ENCODE data around the gene CCDC192. TPM values are rescaled to one million over a fixed set of nuclear protein-coding genes. Genes with fewer than 3 reads are reported as not detected.
"Not testable (repeated sequence)": the region's sequence is repeated elsewhere in the genome, so short reads cannot be mapped to it uniquely, and the experiment has no call there.

Gene CCDC192
- total RNA-seq, 2 experiments from 2014 or later, result not detected

DNA sequence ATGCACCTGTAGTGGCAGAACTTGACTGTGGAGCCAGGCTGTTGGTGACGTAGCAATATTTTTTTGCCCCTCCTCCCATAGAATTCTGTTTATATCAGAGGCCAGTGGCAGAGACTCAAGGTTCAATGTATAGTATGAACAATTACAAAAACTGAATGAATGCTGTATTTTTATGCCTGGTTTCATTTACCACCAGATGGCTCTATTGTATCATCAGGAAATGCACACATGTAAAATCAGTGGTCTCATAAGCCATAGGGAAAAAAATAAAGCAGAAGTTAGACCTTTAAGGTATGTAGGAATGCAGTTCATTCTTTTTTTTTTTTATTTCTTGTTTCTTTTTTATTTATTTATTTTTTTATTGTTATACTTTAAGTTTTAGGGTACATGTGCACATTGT, 43.6 kb downstream of the CCDC192 start:
- intact Hi-C loops (cut with DNase I, micrococcal nuclease), result loop anchor here (1.0 to 10.0 kb wide), 3 partner anchors 454 to 928 kb away; no protein-coding TSS in a partner anchor
- no peaks in the 10 kb centered on the region for H3K9me3 Mint-ChIP-seq (ENCODE audit: low read depth)
- DNase-seq (no peak), ATAC-seq (no peak)
- POLR2A ChIA-PET, result no interaction called here
- H3K36me3 Mint-ChIP-seq (ENCODE audit: low read depth), result no peaks in the 10 kb centered on the region
- CTCF ChIA-PET, result no interaction called here
- peaks cover 9% of the 10 kb centered on the region for H3K27me3 Mint-ChIP-seq
- no peaks in the 10 kb centered on the region for H3K4me1 Mint-ChIP-seq
- no peak overlapping the region for H3K4me3 Mint-ChIP-seq
- no peak overlapping the region for H3K27ac Mint-ChIP-seq

DNA sequence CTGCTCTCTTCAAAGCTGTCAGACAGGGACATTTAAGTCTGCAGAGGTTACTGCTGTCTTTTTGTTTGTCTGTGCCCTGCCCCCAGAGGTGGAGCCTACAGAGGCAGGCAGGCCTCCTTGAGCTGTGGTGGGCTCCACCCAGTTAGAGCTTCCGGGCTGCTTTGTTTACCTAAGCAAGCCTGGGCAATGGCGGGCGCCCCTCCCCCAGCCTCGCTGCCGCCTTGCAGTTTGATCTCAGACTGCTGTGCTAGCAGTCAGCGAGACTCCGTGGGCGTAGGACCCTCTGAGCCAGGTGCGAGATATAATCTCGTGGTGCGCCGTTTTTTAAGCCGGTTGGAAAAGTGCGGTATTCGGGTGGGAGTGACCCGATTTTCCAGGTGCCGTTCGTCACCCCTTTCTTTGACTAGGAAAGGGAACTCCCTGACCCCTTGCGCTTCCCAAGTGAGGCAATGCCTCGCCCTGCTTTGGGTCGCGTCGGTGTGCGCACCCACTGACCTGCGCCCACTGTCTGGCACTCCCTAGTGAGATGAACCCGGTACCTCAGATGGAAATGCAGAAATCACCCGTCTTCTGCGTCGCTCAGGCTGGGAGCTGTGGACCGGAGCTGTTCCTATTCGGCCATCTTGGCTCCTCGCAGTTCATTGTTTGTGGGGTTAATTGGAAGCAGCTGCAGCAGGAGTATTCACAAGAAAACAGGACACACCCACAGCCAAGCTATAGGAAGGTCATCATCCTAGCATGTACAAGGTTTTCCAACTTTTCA, 49.5 kb downstream of the CCDC192 start:
- H3K4me1 Mint-ChIP-seq; H3K9me3 Mint-ChIP-seq (ENCODE audit: low read depth); H3K36me3 Mint-ChIP-seq (ENCODE audit: low read depth); DNase-seq; POLR2A ChIA-PET; H3K27ac Mint-ChIP-seq; H3K4me3 Mint-ChIP-seq; ATAC-seq; H3K27me3 Mint-ChIP-seq: not testable (repeated sequence)
- CTCF ChIA-PET, result interaction anchor here (0.6 kb wide), 1 partner anchor 161 kb away, joined by 3 read pairs; no protein-coding TSS in a partner anchor
- intact Hi-C loops (cut with DNase I, micrococcal nuclease), result loop anchor here in 1 of 2 experiments (10.0 kb wide), 2 partner anchors 188 to 332 kb away; partner anchors contain the start of gene SLC12A2

DNA sequence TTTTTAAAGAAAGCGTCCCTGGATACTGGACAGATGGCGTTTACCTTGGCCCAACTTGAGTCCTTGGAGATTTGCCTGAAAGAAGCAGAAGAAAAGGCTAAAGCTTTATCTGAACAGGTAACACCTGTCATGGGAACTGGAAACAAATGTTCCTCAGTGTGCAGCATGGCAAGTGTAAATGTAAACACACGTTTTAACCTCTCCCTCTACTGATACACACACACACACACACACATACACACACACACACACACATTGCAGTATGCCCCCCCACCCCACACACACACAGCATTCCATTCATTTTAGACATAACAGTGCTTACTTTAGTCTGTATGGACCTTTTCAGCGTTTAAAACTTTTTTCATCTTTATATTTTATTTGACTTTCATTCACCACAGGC, 51.1 kb downstream of the CCDC192 start:
- H3K36me3 Mint-ChIP-seq (ENCODE audit: low read depth), result no peaks in the 10 kb centered on the region
- ATAC-seq, result no peak
- no peak overlapping the region for H3K4me3 Mint-ChIP-seq
- no peak overlapping the region for H3K27ac Mint-ChIP-seq
- H3K9me3 Mint-ChIP-seq (ENCODE audit: low read depth), result no peaks in the 10 kb centered on the region
- no peaks in the 10 kb centered on the region for H3K27me3 Mint-ChIP-seq
- H3K4me1 Mint-ChIP-seq, result no peaks in the 10 kb centered on the region
- DNase-seq, result no peak
- intact Hi-C loops (cut with DNase I, micrococcal nuclease), result loop anchor here in 1 of 2 experiments (10.0 kb wide), 2 partner anchors 189 to 331 kb away; partner anchors contain the start of gene SLC12A2
- POLR2A ChIA-PET, result no interaction called here
- CTCF ChIA-PET, result interaction anchor here (0.7 kb wide), 1 partner anchor 99 kb away, joined by 3 read pairs; no protein-coding TSS in a partner anchor

DNA sequence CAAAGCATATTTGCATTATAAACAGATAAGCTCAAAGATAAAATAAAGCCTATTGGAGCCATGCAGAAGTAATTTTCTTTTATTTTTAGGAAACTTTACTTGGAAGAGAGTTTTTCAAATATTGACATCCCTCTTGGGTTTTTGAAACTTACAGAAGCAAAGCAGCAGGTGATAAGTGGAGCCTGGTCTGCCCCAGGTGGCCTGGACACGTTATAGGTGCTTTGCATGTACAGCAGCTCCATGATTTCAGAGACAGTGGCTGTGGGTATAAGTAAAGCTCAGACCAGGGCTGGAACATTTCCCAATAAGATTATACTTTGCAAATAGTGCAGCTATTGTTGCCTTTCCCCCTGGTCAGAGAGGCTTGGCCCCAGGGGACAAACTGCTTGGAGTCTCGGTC, 51.5 kb downstream of the CCDC192 start:
- no peak overlapping the region for H3K27ac Mint-ChIP-seq
- ChIA-PET POLR2A (no interaction called here), CTCF (no interaction called here)
- H3K4me1 Mint-ChIP-seq, result no peaks in the 10 kb centered on the region
- intact Hi-C loops (cut with DNase I, micrococcal nuclease), result loop anchor here in 1 of 2 experiments (10.0 kb wide), 2 partner anchors 190 to 330 kb away; partner anchors contain the start of gene SLC12A2
- ATAC-seq (no peak), DNase-seq (no peak)
- no peaks in the 10 kb centered on the region for H3K9me3 Mint-ChIP-seq (ENCODE audit: low read depth)
- no peaks in the 10 kb centered on the region for H3K36me3 Mint-ChIP-seq (ENCODE audit: low read depth)
- H3K27me3 Mint-ChIP-seq, result no peaks in the 10 kb centered on the region
- no peak overlapping the region for H3K4me3 Mint-ChIP-seq

DNA sequence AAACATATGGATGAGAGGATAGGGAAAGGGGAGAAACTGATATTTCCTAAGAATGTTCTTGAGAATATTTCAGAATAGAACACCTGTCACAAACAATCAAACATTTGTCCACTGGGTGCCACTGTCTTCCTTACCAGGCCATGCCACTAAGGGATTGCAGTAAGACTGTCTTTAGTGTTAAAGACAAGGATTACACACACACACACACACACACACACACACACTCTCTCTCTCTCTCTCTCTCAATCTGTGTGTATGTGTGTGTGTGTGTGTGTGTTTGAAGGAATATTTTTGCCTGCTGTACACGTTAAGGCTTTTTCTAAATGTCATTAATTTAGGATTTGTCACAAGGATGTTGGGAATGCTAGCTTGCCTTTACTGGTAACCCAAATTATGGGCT, 54.4 kb downstream of the CCDC192 start:
- H3K27ac Mint-ChIP-seq, result no peak overlapping the region

DNA sequence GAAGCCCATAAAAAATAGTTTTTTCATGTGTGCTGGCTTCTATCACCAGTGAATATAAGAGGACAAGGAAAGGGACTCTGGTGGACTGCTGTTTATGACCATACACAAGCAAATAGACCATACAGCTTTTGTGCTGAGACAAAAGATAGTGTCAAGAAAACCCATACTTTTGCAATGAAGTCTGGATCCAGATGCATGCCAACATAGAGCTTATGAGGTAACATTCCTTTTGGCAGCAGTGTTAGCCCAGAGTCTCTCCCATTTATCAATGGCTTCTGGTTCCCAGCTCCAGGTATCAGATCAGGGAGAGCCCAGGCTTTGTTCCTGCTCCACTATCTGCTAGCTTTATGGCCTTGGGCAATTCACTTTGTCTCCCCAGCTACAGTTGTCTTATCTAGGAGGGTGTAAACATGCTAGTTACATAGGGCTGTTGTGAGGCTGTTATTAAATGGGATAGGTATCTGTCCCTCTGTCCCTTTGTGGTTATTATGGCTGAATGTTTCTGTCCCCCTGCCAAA, 55.6 kb downstream of the CCDC192 start:
- POLR2A ChIA-PET, result no interaction called here
- intact Hi-C loops (cut with DNase I, micrococcal nuclease), result loop anchor here in 1 of 2 experiments (10.0 kb wide), 2 partner anchors 194 to 326 kb away; partner anchors contain the start of gene SLC12A2
- no peak overlapping the region for H3K27ac Mint-ChIP-seq
- no peak for ATAC-seq
- DNase-seq, result no peak
- H3K27me3 Mint-ChIP-seq, result no peaks in the 10 kb centered on the region
- no peaks in the 10 kb centered on the region for H3K9me3 Mint-ChIP-seq (ENCODE audit: low read depth)
- no peaks in the 10 kb centered on the region for H3K36me3 Mint-ChIP-seq (ENCODE audit: low read depth)
- H3K4me1 Mint-ChIP-seq, result no peaks in the 10 kb centered on the region
- H3K4me3 Mint-ChIP-seq, result no peak overlapping the region
- CTCF ChIA-PET, result interaction anchor here (0.9 to 1.1 kb wide), 4 partner anchors 10 to 194 kb away, joined by 3 to 4 read pairs (median 3); no protein-coding TSS in a partner anchor

More for the DNA sequence above, 54.4 kb downstream of the CCDC192 start:
- DNase-seq (peak; percentile 45), ATAC-seq (peak; percentile 80)
- ChIA-PET POLR2A (no interaction called here), CTCF (interaction anchor here (1.0 to 1.1 kb wide), 2 partner anchors 13 to 73 kb away, joined by 3 read pairs; no protein-coding TSS in a partner anchor)
- Mint-ChIP-seq H3K36me3 (ENCODE audit: low read depth) (no peaks in the 10 kb centered on the region), H3K4me1 (no peaks in the 10 kb centered on the region), H3K9me3 (ENCODE audit: low read depth) (no peaks in the 10 kb centered on the region), H3K4me3 (no peak overlapping the region), H3K27me3 (no peaks in the 10 kb centered on the region)
- intact Hi-C loops (cut with DNase I, micrococcal nuclease), result loop anchor here in 1 of 2 experiments (1.0 to 10.0 kb wide), 3 partner anchors 193 to 444 kb away; partner anchors contain the start of gene SLC12A2

DNA sequence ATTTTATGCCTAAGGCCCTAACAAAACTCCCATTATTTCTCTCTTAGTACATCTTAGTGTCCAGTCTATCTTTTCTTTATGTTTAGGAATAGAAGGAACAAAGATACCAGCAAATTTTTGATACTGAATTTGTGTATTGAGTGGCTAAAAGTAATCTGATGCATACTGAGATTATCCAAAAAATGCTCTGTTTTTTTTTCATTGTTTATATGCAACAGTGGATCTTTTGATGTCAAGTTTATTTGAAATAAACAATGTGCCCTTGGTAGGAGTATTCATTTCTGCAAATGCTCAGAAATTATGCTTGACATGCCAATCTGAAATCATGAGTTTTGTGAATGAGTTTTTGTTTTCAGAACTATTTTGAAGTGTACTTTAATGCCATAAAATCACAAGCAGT, 58.7 kb downstream of the CCDC192 start:
- H3K27ac Mint-ChIP-seq, result no peak overlapping the region
- no peaks in the 10 kb centered on the region for H3K9me3 Mint-ChIP-seq (ENCODE audit: low read depth)
- no peaks in the 10 kb centered on the region for H3K36me3 Mint-ChIP-seq (ENCODE audit: low read depth)
- POLR2A ChIA-PET, result no interaction called here
- intact Hi-C loops (cut with DNase I, micrococcal nuclease), result no loop called here
- H3K4me3 Mint-ChIP-seq, result no peak overlapping the region
- DNase-seq (no peak), ATAC-seq (no peak)
- peaks cover 3% of the 10 kb centered on the region for H3K27me3 Mint-ChIP-seq
- CTCF ChIA-PET, result no interaction called here
- H3K4me1 Mint-ChIP-seq, result no peaks in the 10 kb centered on the region

DNA sequence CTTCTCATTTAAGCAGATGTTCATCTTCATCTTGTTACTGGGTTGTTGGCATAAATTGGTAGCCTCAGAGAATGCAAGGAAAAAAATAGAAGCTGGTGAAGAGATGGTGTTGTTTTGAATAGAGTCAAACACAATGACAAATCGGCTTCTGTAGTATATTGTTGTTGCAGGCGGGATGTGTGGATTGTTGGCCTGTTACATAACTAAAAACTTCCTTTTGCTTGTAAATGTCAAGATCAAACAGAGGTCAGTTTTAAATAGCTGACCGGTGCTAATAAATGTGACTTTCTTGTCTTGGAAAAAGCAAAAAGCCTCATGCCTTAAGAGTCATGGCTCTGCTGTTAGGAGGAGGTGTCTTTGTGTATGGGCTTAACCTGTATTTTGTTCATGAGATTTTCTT, 59.2 kb downstream of the CCDC192 start:
- H3K27ac Mint-ChIP-seq, result no peak overlapping the region
- no peak overlapping the region for H3K4me3 Mint-ChIP-seq
- DNase-seq (no peak), ATAC-seq (no peak)
- H3K9me3 Mint-ChIP-seq (ENCODE audit: low read depth), result no peaks in the 10 kb centered on the region
- no peaks in the 10 kb centered on the region for H3K4me1 Mint-ChIP-seq
- intact Hi-C loops (cut with DNase I, micrococcal nuclease), result no loop called here
- ChIA-PET CTCF (no interaction called here), POLR2A (no interaction called here)
- peaks cover 3% of the 10 kb centered on the region for H3K27me3 Mint-ChIP-seq
- H3K36me3 Mint-ChIP-seq (ENCODE audit: low read depth), result no peaks in the 10 kb centered on the region

DNA sequence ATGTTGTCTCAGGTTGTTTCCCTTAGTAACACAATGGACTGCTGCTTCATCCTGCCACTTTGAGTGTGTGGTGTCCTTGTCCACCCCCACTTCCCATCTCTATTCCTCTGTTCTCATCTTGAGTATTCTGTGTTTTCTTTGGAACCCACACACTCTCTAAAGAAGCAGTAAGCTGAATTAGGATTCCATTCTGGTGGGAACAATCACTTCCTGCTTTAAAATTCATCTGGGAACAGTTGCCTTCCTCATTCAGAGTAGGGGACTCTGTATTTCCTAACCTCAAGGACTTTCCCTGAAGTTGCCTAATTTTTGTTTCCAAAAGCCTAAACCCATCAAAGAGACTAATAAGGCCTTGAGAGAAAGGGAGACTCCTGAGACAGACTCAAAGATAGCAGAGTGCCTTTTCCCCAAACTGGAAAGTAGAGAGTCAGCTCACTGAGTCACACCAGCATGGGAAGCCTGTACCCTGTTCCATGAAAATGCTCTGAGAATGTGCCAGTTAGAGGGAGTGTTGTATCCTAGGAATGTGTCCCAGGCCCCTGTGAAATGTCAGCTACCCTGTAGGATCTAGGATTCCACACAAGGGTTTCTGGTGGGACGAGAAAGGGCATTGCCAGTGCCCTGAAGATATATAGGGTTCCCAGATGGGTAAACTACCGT, 63.6 kb downstream of the CCDC192 start:
- Mint-ChIP-seq H3K9me3 (ENCODE audit: low read depth) (no peaks in the 10 kb centered on the region), H3K27ac (no peak overlapping the region), H3K4me3 (no peak overlapping the region), H3K4me1 (no peaks in the 10 kb centered on the region), H3K27me3 (peaks cover 14% of the 10 kb centered on the region), H3K36me3 (ENCODE audit: low read depth) (no peaks in the 10 kb centered on the region)
- intact Hi-C loops (cut with DNase I, micrococcal nuclease), result no loop called here
- CTCF ChIA-PET, result interaction anchor here (1.0 kb wide), 1 partner anchor 9 kb away, joined by 3 read pairs; no protein-coding TSS in a partner anchor
- DNase-seq (no peak), ATAC-seq (no peak)
- POLR2A ChIA-PET, result no interaction called here

DNA sequence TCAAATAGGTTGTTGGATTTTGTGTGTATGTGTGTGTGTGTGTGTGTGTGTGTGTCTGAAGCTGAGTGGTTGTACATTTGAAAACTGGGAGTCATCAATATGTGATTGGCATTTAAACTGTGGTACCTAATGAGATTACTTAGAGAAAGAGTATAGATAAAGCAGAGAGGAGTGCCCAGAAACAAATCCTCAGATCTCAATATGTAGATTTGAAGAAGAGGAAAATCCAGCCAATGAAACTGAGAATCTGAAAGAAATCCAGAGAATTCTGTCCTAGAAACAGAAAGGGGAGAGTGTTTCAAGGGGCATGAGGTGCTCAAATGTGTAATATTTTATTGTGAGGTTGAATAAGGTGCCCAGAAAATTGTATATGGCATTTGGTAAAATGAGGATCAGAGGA, 66.2 kb downstream of the CCDC192 start:
- no peaks in the 10 kb centered on the region for H3K36me3 Mint-ChIP-seq (ENCODE audit: low read depth)
- H3K4me1 Mint-ChIP-seq, result no peaks in the 10 kb centered on the region
- ChIA-PET POLR2A (interaction anchor here (0.7 kb wide), 1 partner anchor 60 kb away, joined by 4 read pairs; no protein-coding TSS in a partner anchor), CTCF (no interaction called here)
- no peak for DNase-seq
- intact Hi-C loops (cut with DNase I, micrococcal nuclease), result no loop called here
- H3K4me3 Mint-ChIP-seq, result no peak overlapping the region
- H3K27ac Mint-ChIP-seq, result no peak overlapping the region
- no peak for ATAC-seq
- no peaks in the 10 kb centered on the region for H3K9me3 Mint-ChIP-seq (ENCODE audit: low read depth)
- peaks cover 22% of the 10 kb centered on the region for H3K27me3 Mint-ChIP-seq

DNA sequence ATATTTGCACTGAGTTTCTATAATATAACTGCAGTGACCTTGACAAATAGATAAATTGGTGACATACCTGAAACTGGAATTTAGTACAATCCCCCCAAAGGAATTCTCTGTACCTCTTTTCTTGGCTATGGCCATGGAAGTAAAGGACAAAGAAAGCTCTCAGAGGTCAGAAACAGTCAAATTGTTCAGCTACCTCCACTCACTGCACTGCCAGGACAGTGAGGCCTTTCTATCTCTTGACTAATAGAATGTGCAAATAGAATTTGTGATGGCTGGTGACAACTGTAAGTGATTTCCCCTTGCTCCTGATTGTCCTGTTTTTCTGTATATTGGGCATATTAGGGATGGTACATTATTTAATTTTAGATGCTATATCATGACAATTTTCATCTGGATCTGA, 67.1 kb downstream of the CCDC192 start:
- DNase-seq (no peak), ATAC-seq (no peak)
- Mint-ChIP-seq H3K36me3 (ENCODE audit: low read depth) (no peaks in the 10 kb centered on the region), H3K4me1 (no peaks in the 10 kb centered on the region), H3K4me3 (no peak overlapping the region), H3K9me3 (ENCODE audit: low read depth) (no peaks in the 10 kb centered on the region), H3K27ac (no peak overlapping the region), H3K27me3 (peaks cover 22% of the 10 kb centered on the region)
- ChIA-PET CTCF (interaction anchor here (0.9 kb wide), 1 partner anchor 12 kb away, joined by 3 read pairs; no protein-coding TSS in a partner anchor), POLR2A (no interaction called here)
- intact Hi-C loops (cut with DNase I, micrococcal nuclease), result no loop called here

All from activated CD4-positive, alpha-beta T cell treated with anti-CD3 and anti-CD28 coated beads for 36 hours (primary cell).